GM18505 (cell line): ENCODE data around the gene KLF17.

Source experiments
- ATAC-seq: cut with Tn5 transposase; IDR thresholded peaks from one replicate; pipeline ENCODE4 v1.9.1; 2021; ENCODE audit not compliant: unreplicated experiment
- POLR2A ChIP-seq: IDR thresholded peaks from 4 replicates; pipeline ENCODE4 v1.6.1; 2011; ENCODE audit warnings: borderline replicate concordance; ENCODE audit not compliant: insufficient read depth, insufficient read length; ENCODE audit errors: extremely low read depth

Gene KLF17

DNA sequence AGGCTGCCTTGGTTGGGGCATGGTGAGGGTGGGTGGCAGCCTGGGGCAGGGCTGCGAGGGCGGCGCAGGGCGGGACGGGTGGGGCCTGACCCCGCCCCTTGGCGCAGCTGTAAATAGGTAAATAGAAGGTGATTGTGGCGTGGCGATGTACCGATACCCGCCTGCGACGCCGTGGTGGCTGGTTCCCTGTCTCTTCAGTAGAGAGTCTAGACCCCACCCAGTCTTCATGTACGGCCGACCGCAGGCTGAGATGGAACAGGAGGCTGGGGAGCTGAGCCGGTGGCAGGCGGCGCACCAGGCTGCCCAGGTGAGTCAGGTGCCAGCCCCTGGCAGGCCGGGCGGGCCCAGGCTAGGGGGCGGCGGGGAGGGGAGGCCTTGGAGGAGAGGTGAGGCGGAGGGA, at the start of gene KLF17:
KLF17 (plus strand) TSS at position 140 of the 400 bp plus-strand sequence; CDS start at position 227, 87 bp downstream.
- no peak for TF ChIP-seq POLR2A
- no peak for ATAC-seq

DNA sequence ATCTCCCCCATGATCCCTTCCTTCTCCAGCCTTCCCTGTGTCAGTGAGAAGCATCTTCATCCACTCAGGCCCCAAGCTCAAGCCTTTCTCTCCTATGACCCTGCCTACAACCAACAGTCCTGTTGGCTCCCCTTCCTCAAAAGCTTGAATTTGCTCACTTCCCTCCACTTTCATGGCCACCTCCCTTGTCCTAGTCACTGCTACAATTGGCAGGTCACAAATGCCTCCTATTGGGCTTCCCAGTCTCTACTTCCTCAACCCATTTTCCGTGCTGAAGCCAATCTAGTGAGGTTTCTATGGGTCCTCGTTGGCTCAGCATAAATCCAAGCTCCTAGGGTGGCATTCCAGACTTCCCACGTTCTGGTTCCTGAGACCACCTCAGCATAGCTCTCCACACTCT, 47.2 kb upstream of the KLF17 start:
- ATAC-seq = no peak
- no peak for TF ChIP-seq POLR2A

DNA sequence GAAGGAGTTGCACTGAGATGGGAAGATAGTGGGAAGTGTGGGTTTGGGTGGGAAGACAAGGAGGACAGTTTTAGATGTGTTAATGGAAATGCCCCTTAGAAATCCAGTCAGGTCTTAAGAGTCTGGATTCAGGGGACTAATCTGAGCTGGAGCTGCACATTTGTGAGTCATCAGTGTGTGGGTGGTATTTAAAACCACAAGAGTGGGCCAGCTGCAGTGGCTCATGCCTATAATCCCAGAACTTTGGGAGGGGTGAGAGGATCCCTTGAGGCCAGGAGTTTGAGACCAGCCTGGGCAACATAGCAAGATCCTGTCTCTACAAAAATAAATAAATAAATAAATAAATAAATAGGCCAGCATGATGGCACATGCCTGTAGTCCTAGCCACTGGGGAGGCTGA, 46.4 kb upstream of the KLF17 start:
- ATAC-seq = no peak
- TF ChIP-seq POLR2A = no peak

DNA sequence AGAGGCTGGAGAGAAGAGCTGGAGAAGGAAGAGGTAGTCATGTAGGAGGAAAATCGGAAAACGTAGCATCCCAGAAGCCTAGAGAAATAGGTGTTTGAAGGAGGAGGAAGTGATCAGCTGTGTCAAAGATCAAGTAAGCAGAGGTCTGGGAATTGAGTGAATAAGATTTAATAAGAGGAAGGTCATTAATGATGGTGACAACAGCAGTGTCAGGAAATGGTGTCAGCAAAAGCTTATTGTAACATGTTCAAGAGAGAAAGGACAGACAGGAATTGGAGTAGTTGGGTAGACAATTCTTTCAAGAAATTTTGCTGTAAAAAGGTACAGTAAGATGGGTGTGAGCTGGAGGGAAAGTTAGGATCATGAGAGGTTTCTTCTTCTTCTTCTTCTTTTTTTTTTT, 45.8 kb upstream of the KLF17 start:
- no peak for TF ChIP-seq POLR2A
- ATAC-seq = no peak

DNA sequence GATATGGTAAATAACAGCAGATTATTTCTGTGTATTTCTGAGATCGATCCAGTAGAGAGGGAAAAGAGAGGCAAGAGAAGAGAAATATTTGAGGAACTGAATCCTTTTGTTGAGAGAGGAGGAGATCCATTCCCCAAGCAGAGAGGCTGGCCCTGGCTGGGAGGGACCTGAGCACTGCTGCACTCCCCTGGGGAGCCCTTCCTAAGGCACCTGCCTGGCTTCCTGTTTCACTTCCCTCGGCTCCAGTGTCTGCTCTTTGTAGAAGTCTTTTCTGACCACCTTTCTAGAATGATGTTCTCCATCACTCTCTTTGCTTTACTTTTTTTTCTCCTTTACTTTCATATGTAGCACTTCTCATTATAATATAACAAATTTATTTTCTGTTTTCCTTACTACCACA, 45.1 kb upstream of the KLF17 start:
- ATAC-seq = no peak
- no peak for TF ChIP-seq POLR2A

GRCh38 chr1:44074415-44074814, 44.2 kb upstream of the KLF17 start:
- ATAC-seq = no peak
- no peak for TF ChIP-seq POLR2A

DNA sequence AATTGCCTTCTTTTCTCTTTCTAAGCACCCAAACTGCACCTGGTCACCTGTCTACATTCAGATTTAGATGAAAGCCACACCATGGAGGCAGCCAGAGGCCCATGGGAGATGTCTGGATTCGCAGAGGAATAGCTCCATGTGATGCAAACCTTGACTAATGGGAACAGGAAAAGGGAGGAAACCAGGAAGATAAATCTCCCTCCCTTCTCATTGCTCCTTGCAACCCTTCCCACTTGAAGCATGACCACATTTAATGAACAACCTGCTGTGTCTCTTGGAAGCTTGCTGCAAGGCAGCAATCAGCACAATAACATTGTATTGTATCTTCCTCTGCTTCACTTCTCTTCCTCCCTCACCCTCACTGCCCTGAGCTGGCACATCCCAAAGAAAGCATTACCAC, 42.6 kb upstream of the KLF17 start:
- ATAC-seq = no peak
- TF ChIP-seq POLR2A = no peak

- no peak for TF ChIP-seq POLR2A
- no peak for ATAC-seq
Measured at GRCh38 chr1:44077421-44077820, 41.2 kb upstream of the KLF17 start.

DNA sequence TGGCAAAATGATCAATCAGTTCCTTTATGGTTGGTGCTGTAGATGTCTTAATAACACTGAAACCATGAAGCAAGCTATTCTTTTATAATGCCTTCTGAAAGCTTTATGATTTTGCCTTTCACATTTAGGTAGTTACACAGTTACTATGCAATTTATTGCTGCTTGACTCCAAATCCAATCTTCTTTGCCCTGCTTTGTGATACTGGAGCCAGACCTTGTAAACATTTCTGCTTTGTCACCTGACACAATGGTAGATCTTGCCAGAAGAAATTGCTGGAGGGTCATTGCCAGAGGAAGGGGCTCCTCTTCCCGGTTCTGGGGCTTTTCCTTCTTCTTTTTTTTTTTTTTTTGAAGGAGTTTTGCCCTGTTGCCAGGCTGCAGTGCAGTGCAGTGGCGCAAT, 40.5 kb upstream of the KLF17 start:
- no peak for ATAC-seq

DNA sequence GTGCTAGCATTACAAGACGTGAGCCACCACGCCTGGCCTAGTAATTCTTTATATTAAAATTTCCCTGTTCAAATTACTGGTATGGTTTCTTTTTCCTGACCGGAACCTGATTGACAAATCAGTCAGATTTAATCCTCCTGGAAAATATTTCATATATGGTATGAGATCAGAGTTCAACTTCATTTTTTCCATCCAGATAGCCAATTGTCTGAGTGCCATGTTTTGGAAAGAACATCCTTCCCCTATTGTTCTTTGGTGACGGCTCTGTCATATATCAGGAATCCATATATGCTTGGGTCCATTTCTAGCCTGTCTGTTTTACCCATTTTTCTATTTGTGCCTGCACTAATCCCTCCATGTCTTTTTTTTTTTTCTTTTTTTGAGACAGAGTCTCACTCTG, 39.1 kb upstream of the KLF17 start:
- no peak for TF ChIP-seq POLR2A
- no peak for ATAC-seq

More for the DNA sequence above, 40.5 kb upstream of the KLF17 start:
- no peak for TF ChIP-seq POLR2A

GRCh38 chr1:44084998-44085675, 33.5 kb upstream of the KLF17 start:
- ATAC-seq = no peak
- TF ChIP-seq POLR2A = no peak

- TF ChIP-seq POLR2A = no peak
- no peak for ATAC-seq
Measured at GRCh38 chr1:44086692-44087474, 31.7 kb upstream of the KLF17 start.

DNA sequence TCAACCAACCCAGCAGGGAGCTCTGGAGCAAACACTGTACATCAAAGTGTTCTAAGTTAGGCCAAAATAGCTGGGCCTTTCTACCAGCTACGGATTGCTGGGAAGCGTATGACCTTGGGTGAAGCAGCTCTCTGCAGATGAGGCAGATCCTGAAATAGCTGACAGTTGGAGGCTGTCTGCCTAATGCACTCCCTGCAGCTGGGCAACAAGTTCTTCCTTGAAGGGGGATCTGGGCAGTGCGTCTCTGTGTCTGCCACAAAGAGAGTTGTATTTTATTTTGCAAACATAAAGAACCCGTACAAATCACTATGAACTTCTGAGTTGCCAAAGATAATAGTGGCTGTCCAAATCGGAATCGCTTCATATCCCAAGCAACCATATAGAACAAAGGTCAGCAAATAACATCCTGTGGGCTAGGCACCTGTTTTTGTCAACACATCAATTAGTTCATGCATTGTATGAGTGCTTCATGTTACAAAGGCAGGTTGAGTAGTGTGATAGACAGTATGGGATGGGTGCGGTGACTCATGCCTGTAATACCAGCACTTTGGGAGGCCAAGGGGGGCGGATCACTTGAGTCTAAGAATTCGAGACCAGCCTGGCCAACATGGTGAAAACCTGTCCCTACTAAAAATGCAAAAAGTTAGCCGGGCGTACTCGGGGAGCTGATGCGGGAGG, 29.1 kb upstream of the KLF17 start:
- no peak for TF ChIP-seq POLR2A
- ATAC-seq = no peak
